SK-MEL-5 (cell line): ENCODE data around the gene POLR2H. TPM values are rescaled to one million over a fixed set of nuclear protein-coding genes. Genes with fewer than 3 reads are reported as not detected.

ENCODE experiments used
- DNase-seq: peaks from one replicate; pipeline ENCODE4 v3.0.0-alpha.2; 2016; ENCODE audit warnings: low read depth, low spot score
- in situ Hi-C: cut with HindIII; loops from 2 replicates; pipeline ENCODE4 v1.10.0; 2016; ENCODE audit warnings: low sequenced_read_pairs, high pct_unique_total_duplicates, low pct_unique_long_range_greater_than_20kb
- total RNA-seq: library from RNA; depleted of rRNA; stranded (reverse); fragments of >200 nt; shearing (Covaris generic); gene quantifications from 2 replicates; pipeline ENCODE4 v1.2.3, GENCODE V29; 2014

The POLR2H gene
- total RNA-seq, 1 experiment from 2014 or later: 131 TPM

GRCh38 chr3:184359610-184360009 lies 1.9 kb upstream of the POLR2H start:
- in situ Hi-C loops: loop anchor here (25.0 kb wide), 1 partner anchor 178 kb away; no protein-coding TSS in a partner anchor
- DNase-seq: peak; percentile 15

- in situ Hi-C loops: loop anchor here (25.0 kb wide), 1 partner anchor 177 kb away; no protein-coding TSS in a partner anchor
- DNase-seq: no peak
Observed at GRCh38 chr3:184360070-184360928, 1.2 kb upstream of the POLR2H start.

GRCh38 chr3:184360929-184361531 lies 480 bp upstream of the POLR2H start:
- in situ Hi-C loops: loop anchor here (25.0 kb wide), 1 partner anchor 176 kb away; no protein-coding TSS in a partner anchor
- DNase-seq: no peak

- in situ Hi-C loops: loop anchor here (25.0 kb wide), 1 partner anchor 175 kb away; no protein-coding TSS in a partner anchor
- DNase-seq: peak; percentile 68
Observed at GRCh38 chr3:184361932-184362667, 590 bp downstream of the POLR2H start.

- DNase-seq: peak; percentile 98
- in situ Hi-C loops: loop anchor here (25.0 kb wide), 1 partner anchor 174 kb away; no protein-coding TSS in a partner anchor
Observed at GRCh38 chr3:184362668-184363546, 1.4 kb downstream of the POLR2H start.

- no peak for DNase-seq
Observed at GRCh38 chr3:184366619-184367289, 5.2 kb downstream of the POLR2H start.

GRCh38 chr3:184368116-184368515 lies 6.6 kb downstream of the POLR2H start:
- in situ Hi-C loops: loop anchor here (25.0 kb wide), 1 partner anchor 169 kb away; no protein-coding TSS in a partner anchor
- no peak for DNase-seq

More at GRCh38 chr3:184366619-184367289, 5.2 kb downstream of the POLR2H start:
- in situ Hi-C loops: loop anchor here (25.0 kb wide), 1 partner anchor 171 kb away; no protein-coding TSS in a partner anchor

GRCh38 chr3:184368586-184369183 lies 7.2 kb downstream of the POLR2H start:
- no peak for DNase-seq
- in situ Hi-C loops: loop anchor here (25.0 kb wide), 1 partner anchor 169 kb away; no protein-coding TSS in a partner anchor

- peak; percentile 86 for DNase-seq
- in situ Hi-C loops: loop anchor here (25.0 kb wide), 1 partner anchor 166 kb away; no protein-coding TSS in a partner anchor
Observed at GRCh38 chr3:184371570-184372018, 10.1 kb downstream of the POLR2H start.

- in situ Hi-C loops: loop anchor here (25.0 kb wide), 1 partner anchor 165 kb away; no protein-coding TSS in a partner anchor
- DNase-seq: no peak
Observed at GRCh38 chr3:184372296-184372821, 10.8 kb downstream of the POLR2H start.

- in situ Hi-C loops: loop anchor here (25.0 kb wide), 1 partner anchor 164 kb away; no protein-coding TSS in a partner anchor
- no peak for DNase-seq
Observed at GRCh38 chr3:184372911-184373310, 11.4 kb downstream of the POLR2H start.

GRCh38 chr3:184373422-184373821 lies 11.9 kb downstream of the POLR2H start:
- no peak for DNase-seq
- in situ Hi-C loops: loop anchor here (25.0 kb wide), 1 partner anchor 164 kb away; no protein-coding TSS in a partner anchor

GRCh38 chr3:184375747-184376461 lies 14.4 kb downstream of the POLR2H start:
- DNase-seq: no peak
- in situ Hi-C loops: no loop called here

GRCh38 chr3:184377374-184377773 lies 15.9 kb downstream of the POLR2H start:
- no peak for DNase-seq
- in situ Hi-C loops: no loop called here
